NCI-H1436 treated with DMSO at 0.1 percent for 48 hours (cell line): ENCODE measurements around the gene DCST2.
"Not testable (repeated sequence)": the region's sequence is repeated elsewhere in the genome, so short reads cannot be mapped to it uniquely, and the experiment has no call there.

Source experiments
- DNase-seq: peaks from one replicate; lab custom pipeline; 2025; lab: John Stamatoyannopoulos, UW

Gene DCST2

DNA sequence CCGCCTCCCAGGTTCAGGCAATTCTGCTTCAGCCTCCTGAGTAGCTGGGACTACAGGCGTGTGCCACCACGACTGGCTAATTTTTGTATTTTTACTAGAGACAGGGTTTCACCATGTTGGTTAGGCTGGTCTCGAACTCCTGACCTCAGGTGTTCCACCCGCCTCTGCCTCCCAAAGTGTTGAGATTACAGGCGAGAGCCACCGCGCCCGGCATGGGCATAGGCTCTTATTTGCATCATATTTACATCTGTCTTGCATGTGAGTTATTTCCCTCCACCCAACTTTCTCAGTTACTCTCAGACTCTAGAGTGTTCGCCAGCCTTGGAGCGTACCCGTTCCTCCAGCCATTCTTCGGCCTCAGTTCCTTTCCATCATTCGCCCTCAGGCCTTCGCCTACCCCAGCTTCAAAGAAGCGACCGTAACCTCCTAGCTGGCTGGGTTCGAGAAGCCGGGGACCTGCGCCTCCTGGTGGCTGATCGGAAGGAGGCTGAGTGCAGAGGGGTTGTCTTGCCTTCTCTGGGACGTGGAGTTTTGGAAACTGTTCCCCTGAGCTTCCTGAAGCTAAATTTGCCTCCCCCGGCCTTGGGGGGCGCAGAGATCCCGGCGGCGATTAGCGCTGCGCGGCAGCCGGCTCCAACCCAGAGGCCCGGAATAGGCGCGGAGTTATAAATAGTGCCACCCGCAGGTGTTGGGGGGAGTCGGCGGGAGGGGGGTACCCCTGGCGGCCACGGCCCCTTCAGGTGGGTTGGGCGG lies 34.6 kb downstream of the DCST2 start:
- DNase-seq, result no peak

DNA sequence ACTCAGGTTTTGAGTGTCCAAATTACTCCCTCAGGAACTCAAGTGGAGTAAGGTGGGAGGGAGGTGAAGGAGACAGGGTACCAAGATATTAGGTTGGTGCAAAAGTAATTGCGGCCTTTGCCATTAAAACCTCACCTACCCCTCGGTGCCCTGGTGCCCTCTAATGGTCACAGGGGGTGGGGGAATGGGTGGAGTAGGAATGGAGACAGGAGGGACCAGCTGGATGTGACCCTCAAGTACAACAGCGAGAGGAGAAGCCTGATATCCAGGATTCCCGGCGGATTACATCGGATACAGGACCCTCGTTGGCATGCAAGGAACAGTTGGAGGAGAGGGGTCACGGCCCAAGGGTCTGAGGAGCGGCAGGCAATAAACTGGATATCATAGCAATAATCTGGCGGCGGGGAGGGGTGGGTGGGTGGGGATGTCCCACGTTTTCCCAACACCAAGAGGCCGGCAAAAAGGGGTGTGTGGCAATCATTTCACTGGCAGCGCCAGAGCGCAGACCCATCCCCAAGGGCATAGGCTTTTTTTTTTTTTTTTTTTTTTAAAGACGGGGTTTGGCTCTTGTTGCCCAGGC lies 35.3 kb downstream of the DCST2 start:
- no peak for DNase-seq

DNA sequence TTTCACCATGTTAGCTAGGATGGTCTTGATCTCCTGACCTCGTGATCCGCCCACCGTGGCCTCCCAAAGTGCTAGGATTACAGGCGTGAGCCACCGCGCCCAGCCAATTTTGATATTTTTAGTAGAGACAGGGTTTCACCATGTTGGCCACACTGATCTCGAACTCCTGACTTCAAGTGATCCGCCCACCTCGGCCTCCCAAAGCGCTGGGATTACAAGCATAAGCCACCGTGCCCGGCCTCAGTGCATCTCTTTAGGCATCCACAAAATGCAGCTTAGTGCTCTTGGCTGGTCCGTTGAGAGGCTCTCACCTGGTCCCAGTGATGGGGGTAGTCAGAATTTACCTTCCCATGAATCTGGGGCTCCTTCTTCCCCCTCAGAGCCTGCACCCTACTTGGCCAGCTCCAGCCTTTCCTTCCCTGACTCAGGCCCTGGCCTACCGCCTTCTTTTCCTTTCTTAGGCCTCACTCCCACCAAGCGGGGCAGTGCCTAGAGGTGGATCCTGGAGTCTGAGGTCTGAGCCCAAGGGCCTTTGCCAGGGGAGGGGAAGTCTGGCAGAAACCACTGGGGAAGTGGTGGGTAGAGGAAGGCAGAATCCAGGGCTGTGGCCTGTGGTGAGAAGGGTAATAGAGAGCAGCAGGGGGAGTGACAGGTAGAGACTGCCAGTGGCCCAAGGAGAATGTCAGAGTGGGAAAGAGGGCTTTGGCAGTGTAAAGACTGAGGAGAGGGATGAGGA lies 36.4 kb downstream of the DCST2 start:
- no peak for DNase-seq

DNA sequence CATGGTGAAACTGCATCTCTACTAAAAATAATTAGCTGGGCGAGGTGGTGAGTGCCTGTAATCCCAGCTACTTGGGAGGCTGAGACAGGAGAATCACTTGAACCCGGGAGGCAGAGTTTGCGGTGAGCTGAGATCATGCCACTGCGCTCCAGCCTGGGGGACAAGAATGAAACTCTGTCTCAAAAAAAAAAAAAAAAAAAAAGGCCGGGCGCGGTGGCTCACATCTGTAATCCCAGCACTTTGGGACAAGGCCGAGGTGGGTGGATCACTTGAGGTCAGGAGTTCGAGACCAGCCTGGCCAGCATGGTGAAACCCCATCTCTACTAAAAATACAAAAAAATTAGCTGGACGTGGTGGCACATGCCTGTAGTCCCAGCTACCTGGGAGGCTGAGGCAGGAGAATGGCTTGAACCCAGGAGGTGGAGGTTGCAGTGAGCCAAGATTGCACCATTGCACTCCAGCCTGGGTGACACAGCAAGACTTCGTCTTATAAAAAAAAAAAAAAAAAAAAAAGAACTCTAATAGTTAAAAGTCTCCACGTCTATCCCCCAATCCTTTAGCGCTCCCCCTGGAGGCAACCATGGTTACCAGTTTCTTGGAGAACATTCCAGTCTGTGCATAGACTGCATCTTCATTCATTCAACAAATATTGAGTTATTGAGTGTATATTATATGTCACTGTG lies 38.1 kb downstream of the DCST2 start:
- DNase-seq, result not testable (repeated sequence)

DNA sequence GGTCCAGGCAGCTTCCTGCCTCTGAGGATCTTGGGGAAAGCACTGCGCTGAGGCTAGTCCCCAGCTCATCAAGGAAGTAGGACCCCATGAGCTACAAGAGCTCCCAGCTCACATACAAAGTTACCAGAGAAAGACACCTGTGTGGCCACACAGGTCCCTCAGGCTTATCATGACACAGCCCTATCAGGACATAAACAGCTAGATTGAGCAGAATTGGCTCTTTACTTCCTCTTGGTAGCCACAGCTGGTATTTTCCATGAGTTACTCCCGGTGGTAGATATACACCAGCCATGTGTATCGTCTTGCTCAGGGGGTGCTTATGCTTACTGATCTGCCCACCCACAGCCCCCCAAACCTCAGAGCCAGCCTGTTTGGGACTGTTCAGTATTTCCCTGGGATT lies 39.0 kb downstream of the DCST2 start:
- DNase-seq, result no peak

DNA sequence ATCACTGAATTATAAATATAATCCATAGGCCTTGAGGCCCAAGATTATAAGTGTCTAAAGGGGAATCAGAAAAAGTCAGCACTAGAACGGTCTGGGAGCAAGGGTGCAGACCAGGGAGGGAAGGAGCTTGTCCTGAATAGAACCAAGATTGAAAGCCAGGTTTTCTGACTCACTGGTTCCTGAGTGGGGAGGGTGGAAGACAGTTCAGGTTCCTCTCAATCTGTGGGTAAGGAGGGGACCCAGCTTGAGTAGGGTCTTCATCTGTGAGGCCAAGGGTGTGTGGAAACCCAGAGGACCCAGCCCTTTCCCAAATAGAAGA lies 39.4 kb downstream of the DCST2 start:
- DNase-seq, result no peak

DNA sequence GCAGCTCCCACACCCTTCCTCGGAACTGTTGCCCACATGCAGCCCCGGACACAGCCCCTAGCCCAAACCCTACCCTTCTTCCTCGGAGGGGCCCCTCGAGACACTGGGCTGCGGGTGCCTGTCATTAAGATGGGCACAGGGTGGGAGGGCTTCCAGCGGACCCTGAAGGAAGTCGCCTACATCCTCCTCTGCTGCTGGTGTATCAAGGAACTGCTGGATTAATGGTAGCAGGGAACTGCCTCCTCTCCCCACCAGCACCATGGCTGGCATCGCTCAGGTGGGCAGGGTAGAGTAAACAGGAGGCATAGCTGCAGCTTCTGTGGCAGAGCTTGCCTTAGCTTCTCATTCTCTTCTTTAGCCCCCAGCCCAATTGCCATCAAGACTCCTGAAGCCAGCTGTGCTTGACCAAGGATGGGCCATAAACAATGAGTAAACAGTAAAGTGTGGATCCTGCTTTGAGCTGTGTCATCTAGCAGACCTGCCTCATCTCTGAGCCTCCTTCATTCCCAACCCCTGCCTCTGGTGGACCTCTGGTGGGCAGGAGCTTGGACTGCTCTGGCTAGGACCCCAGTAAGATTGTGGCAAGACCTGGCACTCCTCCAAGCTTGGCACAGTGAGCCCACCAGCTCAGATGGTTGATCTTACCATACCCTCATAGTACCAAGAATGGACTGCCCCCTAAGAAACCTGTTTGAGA lies 39.9 kb downstream of the DCST2 start, which contains the start of gene LENEP:
TSS of gene LENEP (plus strand) at position 15 of the 697 bp plus-strand sequence. CDS start at position 37, 22 bp downstream.
- DNase-seq, result no peak

DNA sequence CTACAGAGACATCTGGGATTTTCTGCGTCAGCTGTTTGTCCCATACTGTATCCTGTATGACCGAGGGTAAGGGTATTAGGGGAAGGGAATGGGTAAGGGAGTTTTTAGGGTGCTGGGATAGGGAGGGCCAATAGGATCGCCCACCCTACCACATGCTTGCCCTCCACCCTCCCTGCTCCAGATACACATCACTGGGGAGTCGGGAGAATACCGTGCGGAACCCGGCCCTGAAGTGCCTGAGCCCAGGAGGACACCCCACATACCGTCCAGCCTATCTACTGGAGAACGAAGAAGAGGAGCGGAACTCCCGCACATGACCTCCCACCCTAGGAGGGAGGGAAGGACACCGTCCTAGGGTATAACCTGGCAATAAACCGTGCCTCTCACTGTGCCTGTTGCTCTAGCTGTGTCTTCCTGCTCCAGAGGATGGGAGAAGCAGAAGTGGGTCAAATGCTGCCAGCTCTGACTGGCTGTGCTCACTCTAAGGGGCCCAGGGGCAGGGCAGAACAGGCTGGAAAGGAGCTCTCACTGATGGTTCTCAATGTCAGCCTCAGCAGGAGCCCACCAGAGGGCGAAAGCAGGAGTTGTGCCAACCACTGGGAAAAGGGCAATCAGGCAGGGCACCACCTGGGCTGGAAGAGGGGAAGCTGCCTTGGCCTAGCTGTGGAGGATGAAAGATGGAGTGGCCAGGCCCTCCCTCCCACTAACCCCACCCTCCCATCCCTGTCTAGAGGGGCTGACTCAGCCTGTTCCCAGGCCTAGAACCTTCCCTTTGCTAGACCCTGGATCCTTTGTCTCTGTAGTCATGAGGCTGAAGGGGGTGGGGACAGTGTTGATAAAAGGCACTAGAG lies 40.6 kb downstream of the DCST2 start:
- DNase-seq, result no peak

DNA sequence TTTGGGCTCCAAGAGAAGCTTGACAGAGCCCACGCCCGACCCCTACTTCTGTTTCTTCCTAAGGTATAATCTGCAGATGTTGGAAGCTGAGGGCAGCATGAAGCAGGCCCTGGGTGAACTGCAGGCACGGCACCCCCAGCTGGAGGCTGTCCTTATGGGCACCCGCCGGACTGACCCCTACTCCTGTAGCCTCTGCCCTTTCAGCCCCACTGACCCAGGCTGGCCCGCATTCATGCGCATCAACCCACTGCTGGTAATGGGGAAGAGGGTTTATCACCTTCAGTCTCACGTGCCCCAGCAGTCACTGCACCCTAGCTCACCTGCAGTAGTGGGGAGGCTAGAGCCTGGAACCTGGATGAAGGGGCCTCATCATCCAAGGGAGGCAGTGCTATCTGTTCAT lies 43.3 kb downstream of the DCST2 start:
- DNase-seq, result no peak

DNA sequence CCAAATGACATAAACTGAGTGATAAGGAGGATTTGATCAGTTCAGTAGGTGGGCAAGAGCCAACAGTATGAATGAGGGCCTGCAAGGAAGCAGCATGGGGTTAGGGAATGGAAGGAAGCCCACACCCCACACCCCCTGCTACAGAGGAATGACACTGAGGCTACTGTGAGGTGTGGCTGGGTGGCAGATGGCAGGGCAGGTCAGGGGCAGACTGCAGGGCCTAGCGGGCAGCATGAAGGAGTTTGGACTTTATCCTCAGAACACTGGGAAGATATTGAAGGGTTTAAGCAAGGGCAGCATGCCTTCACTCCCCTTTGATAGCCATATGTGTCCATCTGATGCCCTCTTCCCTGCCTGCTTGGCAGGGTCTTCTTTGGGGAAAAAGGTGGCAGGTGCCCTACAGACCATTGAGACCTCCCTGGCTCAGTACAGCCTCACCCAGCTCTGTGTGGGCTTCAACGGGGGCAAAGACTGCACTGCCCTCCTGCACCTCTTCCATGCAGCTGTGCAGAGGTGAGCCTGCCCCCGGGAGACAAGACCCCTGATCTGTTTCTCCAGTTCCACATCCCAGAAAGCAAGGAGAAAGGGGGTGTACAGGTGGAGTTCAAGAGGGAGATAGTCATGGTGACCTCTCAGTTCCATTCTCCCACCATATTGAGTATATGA lies 44.3 kb downstream of the DCST2 start:
- no peak for DNase-seq

DNA sequence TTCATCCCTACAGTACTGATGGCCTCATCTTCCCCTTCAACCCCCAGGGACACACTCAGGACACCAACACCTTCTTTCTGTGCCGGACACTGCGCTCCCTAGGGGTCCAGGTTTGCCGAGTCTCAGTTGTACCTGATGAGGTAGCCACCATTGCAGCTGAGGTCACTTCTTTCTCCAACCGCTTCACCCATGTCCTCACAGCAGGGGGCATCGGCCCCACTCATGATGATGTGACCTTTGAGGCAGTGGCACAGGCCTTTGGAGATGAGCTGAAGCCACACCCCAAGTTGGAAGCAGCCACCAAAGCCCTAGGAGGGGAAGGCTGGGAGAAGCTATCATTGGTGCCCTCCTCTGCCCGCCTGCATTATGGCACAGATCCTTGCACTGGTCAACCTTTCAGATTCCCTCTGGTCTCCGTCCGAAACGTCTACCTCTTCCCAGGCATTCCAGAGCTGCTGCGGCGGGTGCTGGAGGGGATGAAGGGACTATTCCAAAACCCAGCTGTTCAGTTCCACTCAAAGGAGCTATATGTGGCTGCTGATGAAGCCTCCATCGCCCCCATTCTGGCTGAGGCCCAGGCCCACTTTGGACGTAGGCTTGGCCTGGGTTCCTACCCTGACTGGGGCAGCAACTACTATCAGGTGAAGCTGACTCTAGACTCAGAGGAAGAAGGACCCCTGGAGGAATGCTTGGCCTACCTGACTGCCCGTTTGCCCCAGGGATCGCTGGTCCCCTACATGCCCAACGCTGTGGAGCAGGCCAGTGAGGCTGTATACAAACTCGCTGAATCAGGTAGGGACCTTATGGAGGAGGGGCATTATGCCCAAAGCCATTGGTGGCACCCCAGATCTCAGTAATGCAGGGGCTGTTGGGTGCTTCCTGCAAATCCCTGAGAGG lies 45.3 kb downstream of the DCST2 start:
- no peak for DNase-seq

DNA sequence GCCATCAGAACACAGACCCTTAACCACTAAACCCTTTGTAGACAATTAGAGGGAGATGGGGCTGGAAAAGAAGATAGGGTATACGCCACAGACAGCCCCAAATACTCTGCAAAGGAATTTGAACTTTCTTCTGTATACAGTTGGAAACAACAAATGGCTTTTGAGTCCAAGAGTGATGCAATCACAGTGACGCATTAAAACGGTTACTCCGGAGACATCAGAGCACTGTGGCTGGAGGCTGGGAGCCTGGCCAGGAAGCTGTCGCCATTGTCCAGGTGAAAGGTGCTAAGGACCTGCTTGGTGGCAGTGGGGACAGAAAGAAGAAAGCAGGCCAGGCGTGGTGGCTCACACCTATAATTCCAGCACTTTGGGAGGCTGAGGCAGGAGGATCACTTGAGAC lies 46.3 kb downstream of the DCST2 start:
- no peak for DNase-seq

DNA sequence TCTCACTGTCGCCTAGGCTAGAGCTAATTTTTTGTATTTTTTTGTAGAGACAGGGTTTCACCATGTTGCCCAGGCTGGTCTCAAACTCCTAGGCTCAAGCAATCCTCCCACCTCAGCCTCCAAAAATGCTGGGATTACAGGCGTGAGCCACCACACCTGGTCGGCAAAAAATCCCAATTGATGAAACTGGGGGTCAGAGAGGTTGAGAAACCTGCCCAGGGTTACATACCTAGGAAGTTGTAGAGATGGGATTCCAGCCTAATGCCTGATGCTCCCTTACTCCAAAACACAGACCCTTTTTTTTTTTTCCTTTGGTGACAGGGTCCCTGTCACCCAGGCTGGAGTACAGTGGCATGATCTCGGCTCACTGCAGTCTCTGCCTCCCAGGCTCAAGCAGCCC lies 46.8 kb downstream of the DCST2 start:
- DNase-seq, result not testable (repeated sequence)

DNA sequence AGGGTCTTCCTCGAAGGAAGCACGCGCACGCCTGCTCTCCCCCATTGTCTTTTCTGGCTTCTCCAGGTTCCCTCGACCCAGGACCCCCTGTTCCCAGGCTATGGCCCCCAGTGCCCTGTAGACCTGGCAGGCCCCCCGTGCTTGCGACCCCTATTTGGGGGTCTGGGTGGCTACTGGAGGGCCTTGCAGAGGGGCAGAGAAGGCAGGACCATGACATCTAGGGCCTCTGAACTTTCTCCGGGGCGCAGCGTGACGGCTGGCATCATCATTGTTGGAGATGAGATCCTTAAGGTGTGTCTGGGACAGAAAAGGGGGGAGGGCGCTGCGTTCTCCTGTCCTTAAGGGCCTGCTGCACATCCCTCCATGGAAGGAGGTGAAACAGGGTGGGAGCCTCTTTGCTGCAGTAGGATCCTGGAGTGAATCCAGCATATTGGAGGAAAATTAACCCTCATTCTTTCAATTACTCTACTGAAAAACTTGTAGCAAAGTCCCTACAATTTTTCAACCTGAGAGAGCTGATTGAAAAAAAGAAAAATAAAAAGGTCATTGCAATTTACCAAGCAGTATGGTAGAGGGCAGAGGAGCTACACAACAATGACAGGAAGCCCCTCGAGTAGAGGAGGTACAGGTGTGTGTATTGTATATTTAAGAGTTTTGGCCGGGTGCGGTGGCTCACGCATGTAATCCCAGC lies 49.7 kb downstream of the DCST2 start:
- DNase-seq, result no peak

DNA sequence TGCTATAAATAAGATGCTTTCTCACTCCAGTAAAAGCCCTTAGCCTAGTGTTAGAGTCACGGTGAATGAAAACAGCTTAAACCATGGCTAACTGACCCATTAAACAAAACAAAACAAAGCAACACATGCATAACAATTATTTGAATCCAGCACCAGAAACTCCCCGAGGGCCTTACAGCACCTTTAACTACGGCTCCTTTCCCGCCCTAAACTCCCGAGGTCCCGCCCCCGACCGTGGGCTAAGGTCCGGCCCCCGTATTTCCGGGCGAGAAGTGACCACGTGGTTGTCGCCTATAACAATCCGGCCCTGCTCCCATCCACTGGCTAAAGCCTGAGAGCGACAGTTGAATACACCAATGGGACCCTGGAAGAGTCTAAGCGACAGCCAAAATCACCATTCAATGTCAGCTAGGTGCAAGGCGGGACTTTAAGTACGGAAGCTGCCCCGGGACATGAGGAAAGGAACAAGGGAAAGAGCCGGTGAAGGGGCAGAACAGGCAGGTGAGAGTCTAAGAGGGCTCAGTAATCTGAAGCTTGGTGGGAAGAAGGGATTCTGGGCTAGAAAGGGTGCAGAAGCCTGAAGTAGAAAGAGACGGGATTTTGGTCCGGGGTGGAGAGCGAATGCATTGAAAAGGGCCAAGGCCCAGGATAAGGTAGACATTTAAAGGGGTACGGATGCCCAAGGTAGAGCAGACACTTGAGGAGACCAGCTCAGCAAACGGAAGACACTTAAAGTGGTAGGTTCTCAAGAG lies 50.5 kb downstream of the DCST2 start, which contains the start of gene FLAD1:
TSS of gene FLAD1 (plus strand) at position 448 of the 752 bp plus-strand sequence. CDS start 351 bp downstream, outside the sequence.
- DNase-seq, result peak; percentile 99

DNA sequence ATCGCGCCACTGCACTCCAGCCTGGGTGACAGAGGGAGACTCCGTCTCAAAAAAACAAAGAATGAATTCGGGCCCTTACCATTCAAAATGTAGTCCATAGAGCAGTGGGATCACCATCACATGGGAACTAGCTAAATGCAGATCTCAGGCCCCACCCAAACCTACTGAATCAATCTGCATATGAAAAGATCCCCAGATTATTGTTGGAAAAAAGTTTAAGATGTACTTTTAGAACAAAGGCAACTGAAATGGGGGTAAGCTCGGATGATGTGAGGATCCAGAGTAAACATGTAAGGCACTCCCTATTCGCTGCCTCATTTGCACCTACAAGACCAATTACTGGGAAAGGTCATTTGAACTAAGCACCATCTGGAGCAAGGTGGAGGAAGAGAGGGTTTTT lies 51.2 kb downstream of the DCST2 start:
- no peak for DNase-seq

DNA sequence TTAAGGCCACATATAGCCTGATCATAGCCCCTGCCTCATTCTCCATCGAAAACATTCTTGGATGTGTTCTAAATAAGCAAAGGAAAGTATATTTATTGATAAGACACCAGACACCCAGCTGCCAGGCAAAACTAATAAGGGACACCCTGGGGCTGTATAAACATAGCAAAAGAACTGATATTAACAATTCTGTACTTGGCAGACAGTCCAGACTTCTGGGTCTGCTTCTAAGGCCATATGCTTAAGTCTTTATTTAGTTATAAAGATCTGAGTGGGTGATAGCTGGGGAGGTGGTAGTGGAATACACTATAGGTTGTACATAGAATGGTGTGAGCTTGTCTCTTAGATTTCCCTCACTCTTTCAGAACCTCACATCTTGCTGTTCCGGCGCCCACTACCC lies 55.2 kb downstream of the DCST2 start:
- no peak for DNase-seq

DNA sequence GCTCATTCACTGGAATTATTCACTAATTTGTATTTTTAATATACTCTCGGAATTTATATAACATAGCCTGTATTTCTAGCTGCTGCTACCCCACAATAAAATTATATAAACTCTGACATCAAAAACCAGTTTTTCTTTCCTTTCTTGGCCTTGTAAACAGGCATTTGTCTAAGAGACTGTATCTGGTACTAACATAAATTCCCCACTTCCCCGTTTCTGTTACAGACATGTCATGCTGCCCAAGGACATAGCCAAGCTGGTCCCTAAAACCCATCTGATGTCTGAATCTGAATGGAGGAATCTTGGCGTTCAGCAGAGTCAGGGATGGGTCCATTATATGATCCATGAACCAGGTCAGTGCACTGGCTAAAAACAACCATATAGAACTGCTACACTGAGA lies 55.8 kb downstream of the DCST2 start:
- DNase-seq, result not testable (repeated sequence)
